Stimulated activated CD8-positive, alpha-beta memory T cell treated with anti-CD3 and anti-CD28 coated beads, Interleukin-7, amount 100 ng/mL, for 1 hour (primary cell): ENCODE results near the gene AGFG2.
"Not testable (repeated sequence)": the region's sequence is repeated elsewhere in the genome, so short reads cannot be mapped to it uniquely, and the experiment has no call there.

ENCODE experiments used
- DNase-seq, 2 donors: peaks; one replicate each; pipeline ENCODE4 v3.0.0-alpha.2; 2020; ENCODE audit warnings: low read depth in 2 of 2

Gene AGFG2

DNA sequence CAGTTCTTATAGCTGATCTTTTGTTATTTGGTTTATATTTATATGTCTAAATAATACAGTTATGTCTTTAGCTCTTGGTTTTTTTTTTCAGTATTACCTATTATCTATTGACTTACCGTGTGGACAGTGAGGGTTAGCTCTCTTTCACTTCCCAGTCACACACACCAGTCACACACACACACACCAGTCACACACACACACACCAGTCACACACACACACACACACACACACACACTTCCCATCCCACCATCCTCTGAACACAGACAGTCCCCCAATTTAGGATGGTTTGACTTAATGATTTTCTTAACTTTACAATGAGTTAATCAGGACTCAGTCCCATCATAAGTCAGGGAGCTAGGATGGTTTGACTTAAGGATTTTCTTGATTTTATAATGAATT lies 18.9 kb upstream of the AGFG2 start:
- no peak for DNase-seq

DNA sequence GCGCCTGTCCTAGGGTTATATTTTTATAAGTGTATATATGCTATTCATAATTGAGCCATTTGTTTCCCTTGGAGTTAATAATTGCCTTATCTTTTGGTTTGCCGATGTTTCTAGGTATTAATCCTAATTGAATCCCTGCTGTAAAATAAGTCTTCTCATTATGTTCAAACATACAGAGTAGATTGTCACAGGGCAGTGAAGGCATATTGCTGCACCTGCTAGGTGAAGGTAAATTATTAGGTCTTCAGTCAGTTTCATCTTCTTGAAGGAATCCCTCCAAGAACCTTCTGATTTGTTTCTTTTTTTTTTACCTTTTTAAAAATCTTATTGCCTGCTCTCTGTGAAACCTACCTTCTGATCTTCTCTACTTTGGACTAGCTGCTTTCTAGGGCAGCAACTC lies 17.9 kb upstream of the AGFG2 start:
- DNase-seq: no peak

DNA sequence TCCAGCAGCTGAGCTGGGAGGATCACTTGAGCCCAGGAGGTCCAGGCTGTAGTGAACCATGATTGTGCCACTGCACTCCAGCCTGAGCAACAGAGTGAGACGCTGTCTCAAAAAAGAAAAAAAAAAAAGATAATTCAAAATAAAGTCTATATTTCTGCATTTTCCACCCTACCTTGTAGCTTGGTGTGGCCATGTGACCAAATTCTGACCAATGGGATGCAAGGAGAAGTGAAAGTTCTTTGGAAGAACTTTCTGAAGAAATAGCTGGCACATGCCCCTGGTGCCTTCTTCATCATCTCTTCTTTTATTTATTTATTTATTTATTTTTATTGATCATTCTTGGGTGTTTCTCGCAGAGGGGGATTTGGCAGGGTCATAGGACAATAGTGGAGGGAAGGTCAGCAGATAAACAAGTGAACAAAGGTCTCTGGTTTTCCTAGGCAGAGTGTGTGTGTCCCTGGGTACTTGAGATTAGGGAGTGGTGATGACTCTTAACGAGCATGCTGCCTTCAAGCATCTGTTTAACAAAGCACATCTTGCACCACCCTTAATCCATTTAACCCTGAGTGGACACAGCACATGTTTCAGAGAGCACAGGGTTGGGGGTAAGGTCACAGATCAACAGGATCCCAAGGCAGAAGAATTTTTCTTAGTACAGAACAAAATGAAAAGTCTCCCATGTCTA lies 17.0 kb upstream of the AGFG2 start:
- DNase-seq: not testable (repeated sequence)

DNA sequence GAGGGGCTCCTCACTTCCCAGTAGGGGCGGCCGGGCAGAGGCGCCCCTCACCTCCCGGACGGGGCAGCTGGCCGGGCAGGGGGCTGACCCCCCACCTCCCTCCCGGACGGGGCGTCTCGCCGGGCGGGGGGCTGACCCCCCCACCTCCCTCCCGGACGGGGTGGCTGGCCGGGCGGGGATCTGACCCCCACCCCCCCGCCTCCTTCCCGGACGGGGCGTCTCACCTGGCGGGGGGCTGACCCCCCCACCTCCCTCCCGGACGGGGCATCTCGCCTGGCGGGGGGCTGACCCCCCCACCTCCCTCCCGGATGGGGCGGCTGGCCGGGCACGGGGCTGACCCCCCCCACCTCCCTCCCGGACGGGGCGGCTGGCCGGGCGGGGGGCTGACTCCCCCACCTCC lies 15.8 kb upstream of the AGFG2 start:
- DNase-seq: not testable (repeated sequence)

DNA sequence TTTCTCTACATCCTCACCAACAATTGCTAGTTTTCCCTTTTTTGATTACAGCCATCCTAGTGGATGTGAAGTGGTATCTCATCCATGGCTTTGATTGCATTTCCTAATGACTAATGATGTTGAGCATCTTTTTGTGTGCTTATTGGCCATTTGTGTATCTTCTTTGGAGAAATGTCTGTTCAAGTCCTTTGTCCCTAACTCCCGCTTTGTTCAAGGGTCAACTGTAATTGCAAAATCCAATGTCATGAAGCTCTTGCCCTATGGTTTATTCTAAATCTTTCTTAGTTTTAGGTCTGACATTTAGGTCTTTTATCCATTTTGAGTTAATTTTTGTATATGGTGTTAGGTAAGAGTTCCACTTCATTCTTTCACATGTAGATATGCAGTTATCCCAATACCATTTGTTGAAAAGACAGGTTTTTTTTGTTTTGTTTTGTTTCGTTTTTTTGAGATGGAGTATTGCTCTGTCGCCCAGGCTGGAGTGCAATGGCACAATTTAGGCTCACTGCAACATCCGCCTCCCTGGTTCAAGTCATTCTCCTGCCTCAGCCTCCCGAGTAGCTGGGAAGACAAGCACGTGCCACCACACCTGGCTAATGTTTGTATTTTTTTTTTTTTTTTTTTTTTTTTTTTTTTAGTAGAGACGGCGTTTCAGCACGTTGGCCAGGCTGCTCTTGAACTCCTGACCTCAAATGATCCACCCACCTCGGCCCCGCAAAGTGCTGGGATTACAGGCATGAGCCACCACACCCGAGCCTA lies 10.7 kb upstream of the AGFG2 start:
- DNase-seq: not testable (repeated sequence)

DNA sequence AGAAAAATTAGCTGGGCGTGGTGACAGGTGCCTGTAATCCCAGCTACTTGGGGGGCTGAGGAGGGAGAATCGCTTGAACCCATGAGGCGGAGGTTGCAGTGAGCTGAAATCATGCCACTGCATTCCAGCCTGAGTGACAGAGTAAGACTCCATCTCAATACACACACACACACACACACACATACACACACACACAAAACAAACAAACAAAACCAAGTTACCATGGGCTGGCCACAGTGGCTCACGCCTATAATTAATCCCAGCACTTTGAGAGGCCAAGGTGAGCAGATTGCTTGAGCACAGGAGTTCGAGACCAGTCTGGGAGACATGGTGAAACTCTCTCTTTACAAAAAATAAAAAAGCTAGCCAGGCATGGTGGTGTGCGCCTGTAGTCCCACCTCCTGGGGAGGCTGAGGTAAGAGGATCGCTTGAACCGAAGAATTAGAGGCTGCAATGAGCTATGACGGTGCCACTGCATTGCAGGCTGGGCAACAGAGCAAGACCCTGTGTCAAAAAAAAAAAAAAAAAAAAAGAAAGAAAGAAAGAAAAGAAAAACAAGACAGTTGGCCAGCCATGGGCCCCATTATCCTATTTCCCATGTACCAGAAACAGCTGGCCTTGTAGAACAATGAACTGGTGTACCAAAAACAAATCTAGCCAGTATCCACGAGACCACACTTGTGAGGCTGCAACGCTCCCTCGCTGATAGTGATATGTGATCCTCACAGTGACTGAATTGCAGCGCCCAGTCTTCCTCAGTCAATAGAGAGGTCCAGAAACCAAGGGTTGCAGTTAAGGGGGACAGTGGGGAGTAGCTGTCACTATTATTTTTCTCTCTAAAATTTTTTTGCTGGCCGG lies 6.6 kb upstream of the AGFG2 start:
- no peak for DNase-seq

DNA sequence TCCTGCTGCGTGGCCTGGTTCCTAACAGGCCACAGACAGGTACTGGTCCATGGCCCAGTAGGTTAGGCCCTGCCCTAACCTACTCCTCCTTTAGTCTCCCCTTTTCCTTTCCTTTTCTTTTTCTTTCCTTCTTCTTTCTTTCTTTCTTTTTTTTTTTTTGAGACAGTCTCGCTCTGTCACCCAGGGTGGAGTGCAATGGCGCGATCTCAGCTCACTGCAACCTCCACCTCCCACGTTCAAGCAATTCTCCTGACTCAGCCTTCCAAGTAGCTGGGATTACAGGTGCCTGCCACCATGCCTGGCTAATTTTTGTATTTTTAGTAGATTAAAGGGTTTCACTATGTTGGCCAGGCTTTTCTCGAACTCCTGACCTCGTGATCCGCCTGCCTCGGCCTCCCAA lies 3.0 kb upstream of the AGFG2 start:
- DNase-seq: not testable (repeated sequence)

DNA sequence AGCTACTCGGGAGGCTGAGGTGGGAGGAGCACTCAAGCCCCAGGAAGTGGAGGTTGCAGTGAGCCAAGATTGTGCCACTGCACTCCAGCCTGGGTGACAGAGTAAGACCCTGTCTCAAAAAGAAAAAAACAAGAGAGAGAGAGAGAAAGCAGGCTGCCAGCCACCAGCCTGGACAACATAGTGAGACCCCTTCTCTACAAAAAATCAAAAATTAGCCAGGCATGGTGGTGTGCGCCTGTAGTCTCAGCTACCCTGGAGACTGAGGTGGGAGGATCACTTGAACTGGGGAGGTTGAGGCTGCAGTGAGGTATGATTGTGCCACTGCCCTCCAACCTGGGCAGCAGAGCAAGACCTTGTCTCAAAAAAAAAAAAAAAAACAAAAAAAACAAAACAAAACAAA lies 2.3 kb upstream of the AGFG2 start:
- DNase-seq: not testable (repeated sequence)

DNA sequence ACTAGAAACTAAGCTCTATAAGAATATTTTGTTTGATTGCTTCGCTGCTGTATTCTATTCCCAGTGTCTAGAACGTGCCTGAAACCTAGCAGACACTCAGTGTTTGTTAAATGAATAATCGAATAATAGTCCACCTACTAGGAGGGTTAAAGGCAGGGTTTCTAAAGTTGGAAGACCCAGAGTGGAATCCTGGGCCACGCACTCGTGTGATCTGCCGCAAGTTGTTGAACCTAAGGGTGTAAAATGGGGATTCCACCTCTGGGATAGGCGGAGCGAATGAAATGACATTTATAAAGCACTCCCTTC lies 702 bp upstream of the AGFG2 start:
- DNase-seq: no peak

DNA sequence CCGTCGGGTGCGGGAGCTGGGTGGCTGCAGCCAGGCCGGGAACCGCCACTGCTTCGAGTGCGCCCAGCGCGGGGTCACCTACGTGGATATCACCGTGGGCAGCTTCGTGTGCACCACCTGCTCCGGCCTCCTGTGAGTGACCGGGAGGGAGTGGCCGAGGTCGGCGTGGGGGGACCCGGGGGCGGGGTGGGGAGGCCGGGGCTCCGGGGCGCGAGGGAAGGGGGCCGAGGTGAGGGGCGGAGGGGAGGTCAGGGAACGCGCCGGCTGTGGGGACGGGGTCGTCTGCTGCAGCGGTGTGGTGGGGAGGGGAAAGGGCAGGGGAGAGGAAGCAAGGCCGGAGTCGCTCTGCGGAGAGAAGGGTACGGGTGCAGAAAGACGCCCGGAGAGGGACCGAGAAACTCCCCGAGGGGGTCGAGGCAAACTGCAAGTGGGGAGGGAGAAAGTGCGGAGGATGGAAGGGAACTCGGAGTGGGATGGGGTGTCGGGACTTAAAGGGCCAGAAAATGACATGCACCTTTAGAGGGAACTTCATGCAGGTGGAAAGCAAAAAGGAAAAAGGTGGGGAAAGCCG lies 518 bp downstream of the AGFG2 start:
- no peak for DNase-seq

DNA sequence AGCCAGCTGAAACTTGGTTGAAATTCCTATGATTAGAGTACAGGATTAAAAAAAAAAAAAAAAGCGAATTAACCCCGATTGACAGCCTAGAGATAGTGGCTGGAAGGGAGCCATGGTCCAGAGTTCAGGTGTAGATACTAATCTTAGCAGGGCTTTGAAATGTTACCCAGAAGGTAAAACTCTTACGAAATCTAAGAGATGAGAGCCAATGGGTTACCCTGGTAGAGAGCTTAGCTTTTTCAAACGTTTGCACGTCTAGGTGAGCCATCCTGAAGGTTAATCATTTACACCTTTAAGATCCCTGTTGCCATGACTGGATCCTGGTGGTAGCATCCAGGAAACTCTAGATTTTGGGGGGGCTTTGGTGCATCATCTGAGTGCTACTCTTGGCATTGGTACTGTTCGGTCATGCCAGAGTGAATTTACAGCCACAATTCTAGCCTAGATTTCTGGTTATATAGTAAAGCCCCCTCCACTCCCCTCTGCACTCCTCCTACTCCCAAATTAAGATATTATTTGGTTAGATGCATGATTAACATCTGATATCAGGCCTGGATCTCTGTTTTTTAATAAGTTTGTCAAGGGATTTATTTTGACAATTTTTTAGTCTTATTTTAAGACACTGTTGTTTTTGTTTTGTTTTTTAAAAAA lies 1.2 kb downstream of the AGFG2 start:
- no peak for DNase-seq

DNA sequence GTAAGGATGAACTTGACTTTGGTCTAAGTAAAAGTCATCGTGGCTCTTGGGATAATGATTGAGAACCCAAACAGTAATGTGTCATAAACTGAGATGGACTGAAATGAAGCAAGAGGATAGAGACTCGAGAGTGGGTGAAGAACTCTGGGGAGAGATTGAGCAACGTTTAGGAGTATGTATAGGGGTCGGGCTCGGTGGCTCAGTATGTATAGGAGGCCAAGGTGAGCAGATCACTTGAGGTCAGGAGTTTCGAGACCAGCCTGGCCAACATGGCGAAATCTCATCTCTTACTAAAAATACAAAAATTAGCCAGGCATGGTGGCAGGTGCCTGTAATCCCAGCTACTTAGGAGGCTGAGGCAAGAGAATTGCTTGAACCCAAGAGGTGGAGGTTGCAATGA lies 2.3 kb downstream of the AGFG2 start:
- DNase-seq: not testable (repeated sequence)

DNA sequence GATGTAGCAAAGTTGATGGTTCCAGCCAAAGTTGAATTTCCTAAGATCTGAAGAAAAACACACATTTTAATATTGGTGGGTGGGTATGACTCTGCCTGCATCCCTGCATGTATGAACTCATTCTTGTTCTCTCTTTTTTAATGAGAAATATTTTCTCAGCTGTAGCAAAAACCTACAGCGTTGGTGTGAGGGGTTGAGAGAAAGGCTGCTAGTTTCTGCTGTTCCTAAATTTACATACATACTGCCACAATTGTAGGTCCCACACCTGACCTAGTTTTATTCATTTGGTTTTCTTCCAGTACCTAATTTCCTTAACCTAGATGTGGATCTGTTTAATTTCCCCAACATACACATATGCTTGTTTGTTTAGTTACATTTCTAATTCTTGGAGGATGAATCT lies 4.6 kb downstream of the AGFG2 start:
- DNase-seq: no peak

DNA sequence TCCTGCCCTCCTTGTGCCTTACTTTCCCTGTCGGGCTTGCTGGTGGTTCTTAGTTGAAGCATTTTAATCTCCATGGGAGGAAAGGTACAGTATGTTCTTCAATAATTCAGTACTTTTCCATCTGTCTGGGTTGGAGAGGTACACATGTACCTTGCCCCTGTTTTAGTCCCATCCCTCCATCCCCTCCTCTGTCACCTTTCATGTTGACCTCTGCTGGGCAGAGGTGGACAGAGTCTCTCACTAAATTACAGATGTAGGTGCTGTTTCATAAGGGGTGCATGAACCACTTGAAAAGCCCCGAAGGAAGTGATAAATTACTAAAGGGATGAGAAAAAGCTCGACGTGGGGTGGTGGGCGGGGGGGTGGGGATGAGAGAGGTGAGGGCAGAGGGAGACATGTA lies 5.4 kb downstream of the AGFG2 start:
- no peak for DNase-seq

DNA sequence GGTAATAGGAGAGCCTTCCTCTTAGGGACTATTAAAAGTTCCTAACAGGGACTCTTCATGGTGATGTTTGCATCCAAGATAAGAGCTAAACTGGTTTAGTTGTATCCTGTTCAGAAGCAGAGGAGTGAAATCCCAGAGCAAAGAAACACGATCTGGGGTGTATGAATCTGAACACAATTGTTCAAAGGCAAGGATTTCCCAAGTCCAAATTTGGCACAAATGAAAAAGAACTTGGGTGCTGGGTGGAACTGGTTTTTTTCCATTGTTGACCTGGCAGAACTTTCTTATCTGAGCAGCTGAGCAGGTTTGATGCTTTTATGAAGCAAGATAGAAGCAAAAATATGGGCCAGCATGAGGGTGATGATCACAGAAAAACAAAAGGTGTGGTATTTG lies 6.0 kb downstream of the AGFG2 start:
- DNase-seq: no peak

DNA sequence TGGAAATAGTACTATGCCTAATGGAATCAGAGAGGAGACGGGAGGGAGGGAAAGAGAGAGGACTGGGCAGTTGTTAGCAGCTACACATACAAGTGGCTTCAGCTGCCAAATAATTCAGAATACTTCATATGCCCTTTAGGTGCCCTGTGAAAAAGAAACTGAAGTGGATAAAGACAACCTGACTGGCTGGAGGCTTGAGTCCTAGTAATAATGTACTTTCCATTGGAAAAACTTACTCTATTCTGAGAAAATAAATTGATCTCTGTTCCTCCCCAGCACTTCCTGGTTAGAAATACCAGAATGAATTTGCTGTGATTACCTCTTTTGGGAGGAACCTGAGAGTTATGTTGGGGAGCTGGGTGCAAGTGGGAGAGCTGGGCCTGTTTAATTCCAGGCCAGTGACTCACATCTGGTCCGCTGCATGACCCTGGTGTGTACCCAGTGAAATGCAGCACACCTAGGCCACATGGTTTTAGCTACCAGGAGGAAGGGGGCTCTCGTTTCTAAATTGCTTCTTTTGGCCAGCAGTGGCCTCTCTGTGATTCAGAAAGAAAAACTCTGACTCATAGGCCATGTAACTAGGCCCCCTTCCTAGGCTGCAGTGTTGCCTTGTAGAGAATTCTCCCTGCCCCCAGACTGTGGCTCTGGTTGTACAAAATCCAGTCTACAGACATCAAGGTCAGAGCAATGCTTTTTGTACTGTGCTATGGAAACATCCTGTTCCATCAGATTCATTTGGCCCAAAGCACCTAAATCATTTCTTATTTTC lies 6.5 kb downstream of the AGFG2 start:
- no peak for DNase-seq

DNA sequence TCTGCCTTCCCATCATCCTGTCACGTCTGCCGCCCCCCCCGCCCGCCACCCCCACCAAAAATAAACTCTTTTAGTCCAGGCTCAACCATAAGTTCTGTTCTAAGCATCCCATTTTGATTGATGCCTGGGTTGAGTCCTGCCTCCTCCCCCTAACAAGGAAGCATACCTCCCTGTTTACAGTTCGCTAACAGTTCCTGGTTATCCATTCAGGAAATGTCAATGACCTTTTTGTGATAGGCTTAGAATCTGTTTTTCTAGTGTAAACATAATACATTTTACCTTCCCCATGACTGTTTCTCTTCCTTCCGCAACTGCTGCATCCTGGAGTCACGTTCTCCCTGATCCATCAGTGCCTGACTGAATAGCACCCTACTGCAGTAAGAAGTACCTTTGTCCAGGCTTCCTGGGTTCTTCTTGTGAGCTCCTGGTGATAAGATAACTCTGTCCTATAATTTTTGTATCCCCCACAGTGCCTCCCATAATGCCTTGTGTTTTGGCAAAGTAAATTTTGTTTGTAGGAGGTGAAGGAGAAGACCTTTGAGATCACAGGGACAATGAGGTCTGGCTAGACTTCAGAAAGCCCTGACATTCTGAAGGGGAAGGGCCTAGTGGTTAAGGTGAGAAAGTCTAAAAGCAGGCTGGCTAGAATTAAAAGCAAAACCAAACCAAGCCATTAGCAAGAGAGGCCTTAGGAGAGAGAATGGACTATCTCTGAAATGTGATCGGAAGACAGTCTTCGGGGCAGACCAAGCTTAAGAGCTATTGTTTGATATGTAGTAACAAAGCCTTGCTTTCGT lies 7.3 kb downstream of the AGFG2 start:
- no peak for DNase-seq

DNA sequence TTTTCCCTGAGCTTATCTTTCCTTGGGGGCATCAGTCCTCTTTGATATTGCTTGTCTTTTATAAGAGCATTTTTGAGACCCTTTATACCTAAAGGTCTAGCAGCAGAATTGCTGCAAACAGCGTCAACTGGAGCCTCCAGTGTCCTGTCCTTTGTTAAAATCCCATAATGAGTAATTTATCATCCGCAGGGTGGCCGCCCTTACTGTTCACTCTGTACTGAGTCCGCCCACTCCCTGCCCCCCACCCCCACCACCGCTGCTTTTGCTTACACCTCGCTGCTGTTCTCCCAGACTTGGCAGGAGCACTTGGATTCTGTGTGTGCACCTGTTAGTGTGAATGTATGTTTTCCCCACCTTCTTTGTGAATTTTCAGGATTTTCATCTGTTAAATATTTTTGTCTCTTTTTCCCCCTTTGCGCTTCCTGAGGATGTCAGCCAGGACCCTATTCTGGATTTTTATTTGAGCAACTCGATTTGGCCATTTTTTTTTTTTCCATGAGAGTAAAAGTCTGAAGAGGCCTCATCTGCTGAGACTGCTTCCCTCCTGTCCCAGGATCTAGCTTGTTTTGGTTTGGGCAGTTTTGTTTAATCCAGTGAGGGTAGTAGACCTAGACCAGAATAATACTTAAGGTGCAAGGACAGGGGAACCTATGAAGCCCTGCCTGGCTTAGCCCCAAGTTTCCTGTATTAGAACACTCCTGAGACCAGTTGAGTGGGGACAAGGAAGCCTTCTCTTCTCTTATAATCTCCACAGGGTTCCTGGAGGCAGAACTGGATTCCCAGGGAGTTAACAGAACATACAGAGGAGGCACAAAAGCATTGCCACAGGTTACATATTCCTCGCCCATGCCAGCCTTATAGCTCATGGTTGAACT lies 8.2 kb downstream of the AGFG2 start:
- DNase-seq: no peak

DNA sequence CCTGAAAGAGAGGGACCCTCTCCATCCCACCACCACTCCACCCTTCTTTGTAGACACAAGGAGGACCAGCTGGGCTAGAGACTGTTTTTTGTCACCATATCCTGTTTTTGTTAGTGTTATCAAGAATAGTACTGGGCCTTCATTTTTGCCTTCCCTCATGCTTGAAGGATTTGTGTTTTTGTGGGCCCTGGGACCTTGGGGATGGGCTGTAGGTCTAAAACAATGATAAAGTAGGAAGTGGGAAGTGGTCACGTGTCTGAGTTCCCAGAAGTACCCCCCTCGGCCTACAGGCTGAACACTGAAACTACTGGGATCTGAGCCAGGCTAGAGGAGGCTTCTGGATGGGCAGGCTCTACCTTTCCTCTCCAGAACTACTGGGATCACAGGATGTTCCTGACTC lies 8.9 kb downstream of the AGFG2 start:
- no peak for DNase-seq
